Limb (tissue), 2 donors: ENCODE measurements around the gene GPR137C.

ENCODE experiments used
- DNase-seq, 2 donors: peaks; one replicate each; pipeline ENCODE4 v3.0.0-alpha.2; 2016; ENCODE audit errors: extremely low spot score in 2 of 2

GPR137C gene, protein sequence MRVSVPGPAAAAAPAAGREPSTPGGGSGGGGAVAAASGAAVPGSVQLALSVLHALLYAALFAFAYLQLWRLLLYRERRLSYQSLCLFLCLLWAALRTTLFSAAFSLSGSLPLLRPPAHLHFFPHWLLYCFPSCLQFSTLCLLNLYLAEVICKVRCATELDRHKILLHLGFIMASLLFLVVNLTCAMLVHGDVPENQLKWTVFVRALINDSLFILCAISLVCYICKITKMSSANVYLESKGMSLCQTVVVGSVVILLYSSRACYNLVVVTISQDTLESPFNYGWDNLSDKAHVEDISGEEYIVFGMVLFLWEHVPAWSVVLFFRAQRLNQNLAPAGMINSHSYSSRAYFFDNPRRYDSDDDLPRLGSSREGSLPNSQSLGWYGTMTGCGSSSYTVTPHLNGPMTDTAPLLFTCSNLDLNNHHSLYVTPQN

DNA sequence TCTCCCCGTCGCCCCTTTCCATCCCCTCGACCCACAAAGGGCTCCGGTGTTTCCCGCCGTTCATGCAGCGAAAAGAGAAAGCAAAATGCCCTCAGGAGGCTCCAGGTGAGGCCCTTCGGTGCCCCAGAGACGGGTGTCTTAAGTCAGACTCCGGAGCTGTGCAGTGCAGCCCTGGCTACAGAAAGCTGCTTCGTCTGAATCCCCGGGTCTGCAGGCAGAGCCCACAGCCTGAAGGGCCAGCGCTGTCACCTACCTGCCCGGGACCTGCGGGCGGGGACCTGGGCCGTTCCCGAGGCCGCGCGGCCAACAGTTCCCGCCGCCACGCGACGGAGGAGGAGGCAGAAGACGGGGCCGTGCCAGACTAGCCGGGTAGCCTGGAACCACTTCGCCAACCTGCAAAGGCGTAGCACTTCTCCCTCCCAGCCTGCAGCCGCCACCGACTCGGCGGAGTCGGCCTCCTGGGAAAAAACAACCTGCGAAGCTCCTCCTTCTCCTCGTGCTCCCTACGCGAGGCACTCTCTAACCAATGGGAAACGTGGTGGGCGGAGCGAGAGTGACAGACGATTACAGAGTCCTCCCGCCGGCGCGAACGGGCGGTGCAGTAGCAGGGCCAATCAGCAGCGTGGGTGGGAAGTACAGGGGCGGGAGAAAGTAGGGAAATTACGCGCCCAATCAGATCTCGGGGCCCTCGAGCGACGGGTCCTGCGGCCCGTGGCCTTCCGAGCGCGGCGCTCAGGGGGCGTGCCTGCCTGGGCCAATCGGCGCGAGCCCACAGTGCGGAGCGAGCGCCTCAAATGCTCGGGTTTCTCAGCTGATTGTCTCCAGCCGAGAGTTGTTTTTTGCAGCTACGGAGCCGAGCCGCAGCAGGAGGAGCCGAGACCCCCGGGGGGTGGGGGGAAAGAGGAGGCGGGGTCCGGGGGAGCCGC lies at the start of gene GPR137C, which contains the start of gene TXNDC16:
Gene GPR137C (plus strand): TSS at position 774 of the 926 bp plus-strand sequence. CDS start 312 bp downstream, outside the sequence.
Gene TXNDC16 (minus strand): TSS at position 443 of the 926 bp plus-strand sequence. CDS start 8,948 bp downstream, outside the sequence.
- DNase-seq: peak; percentile 98 to 99

DNA sequence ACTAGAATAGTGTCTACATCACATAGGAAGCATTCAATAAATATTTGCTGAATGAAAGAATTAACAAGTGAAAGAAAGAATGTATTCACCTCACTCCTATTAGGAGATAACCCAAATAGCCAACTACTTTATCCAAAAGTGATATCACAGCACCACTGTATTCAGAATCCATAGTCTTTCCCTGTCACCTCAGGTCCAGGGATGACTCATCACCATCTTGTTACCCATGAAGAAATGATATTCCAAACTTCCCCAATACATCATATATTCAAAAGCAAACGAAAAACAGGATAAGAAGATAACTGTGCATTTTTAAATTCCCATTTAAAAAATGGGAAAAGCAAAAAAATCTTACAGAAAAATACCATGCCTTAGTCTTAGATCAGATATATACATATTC lies 39.4 kb upstream of the GPR137C start:
- no peak for DNase-seq

DNA sequence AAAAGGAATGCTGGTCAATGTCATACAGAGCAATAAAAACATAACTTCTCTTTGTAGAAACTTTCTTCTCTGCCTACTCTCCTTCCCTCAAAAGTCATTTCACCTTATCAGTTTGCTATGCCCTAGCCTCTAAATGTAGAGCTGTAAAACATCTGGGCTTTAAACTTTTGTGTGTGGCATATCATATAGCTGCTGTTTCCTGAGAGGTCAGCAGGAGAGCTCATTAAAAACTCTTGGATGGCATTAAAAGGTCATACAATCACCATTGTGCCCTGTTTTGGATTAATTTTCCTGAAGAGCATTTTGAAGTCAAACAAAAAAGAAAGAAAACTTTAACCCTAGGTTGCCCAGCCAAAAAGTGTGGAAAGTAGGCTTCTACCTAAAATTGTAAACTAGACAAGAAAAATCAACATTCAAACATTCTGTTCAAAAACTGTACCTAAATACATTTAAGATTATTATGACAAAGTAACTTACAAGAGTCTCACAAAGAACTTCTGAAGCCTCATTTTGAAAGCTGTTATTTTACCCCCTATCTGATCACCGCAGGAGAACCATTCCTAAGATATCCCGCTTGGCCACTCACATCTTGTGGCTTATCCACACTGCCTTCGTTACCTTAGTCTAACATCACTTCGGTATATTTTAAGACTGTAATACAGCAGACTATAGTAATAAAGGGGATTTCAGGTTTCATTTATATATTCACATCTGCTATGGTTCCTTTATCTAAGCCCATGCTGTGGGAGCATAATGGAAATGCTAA lies 38.4 kb upstream of the GPR137C start:
- no peak for DNase-seq

DNA sequence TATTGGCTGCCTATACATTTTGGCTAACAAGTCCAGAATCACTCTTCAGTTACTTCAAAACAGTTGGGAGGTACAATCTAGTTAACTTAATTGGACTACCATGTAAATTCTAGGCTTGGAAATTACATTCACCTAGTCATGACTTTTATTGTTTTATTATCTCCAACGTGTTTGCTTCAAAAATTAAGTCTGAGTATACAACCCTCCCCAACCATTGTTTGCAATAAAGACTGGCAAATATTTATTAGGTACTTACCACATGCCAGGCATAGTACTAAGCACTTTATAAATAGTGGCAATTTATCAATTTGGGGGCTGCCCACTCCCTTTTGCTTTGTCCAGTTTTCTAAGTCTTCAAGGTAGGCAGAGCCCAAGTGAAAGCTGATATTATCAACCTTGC lies 30.6 kb upstream of the GPR137C start:
- no peak for DNase-seq

- no peak for DNase-seq
These were observed 29.9 kb upstream of the GPR137C start for GRCh38 chr14:52522581-52523345.

DNA sequence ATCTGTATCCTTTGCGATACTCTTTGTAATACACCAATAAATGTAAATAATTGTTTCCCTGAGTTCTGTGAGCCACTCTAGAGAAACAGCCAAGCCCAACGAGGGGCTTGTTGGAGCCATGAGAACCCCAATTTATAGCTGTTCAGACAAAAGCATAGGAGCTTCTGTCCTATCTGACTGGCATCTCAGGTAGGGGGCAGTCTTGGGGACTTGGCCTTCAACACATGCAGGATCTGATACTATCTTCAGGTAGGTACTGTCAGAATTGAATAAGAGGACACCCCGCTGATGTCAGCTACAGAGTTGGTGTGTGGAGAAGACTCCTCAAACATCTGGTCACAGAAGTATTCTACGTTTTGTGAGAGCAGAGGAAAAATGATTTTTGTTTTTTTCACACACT lies 25.6 kb upstream of the GPR137C start:
- DNase-seq: no peak

- no peak for DNase-seq
These were observed 21.2 kb upstream of the GPR137C start for GRCh38 chr14:52531481-52531880.

- DNase-seq: no peak
These were observed 16.4 kb upstream of the GPR137C start for GRCh38 chr14:52536269-52536668.

DNA sequence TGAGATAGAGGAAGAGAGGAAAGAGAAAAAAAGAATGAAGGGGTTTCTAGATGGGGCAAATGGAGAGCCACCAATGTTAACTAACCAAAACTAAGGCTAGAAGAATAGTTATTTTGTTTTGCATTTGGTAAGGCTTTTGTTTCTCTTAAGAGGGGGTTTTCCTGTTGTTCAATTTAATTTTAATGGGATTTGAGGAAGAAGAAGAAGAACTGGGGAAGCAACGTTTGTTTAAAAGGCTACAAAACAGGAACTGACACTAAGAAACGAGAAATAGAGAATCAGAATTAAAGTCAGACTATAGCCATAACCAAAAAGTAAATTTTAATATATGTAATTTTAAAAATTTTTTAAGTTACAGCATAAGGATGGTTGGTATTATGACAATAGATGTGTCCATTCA lies 14.0 kb upstream of the GPR137C start:
- DNase-seq: no peak

- no peak for DNase-seq
These were observed 6.9 kb upstream of the GPR137C start for GRCh38 chr14:52545584-52546317.

DNA sequence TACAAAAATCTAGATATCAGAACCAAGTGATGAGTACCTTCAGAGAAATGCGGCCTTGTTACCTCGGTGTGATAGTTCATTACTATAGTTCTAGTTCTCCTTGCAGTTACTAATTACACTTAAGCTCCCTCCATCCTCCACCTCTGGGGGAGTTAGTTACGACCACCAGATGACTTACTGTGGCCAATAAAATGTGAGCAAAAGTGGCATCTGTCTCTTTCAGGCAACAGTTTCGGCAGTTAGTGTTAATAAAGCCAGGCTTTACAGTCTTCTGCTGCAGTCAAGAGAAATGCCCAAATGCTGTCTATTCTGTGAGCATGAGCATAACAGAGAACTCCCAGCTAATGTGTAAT lies 6.3 kb upstream of the GPR137C start:
- DNase-seq: no peak

DNA sequence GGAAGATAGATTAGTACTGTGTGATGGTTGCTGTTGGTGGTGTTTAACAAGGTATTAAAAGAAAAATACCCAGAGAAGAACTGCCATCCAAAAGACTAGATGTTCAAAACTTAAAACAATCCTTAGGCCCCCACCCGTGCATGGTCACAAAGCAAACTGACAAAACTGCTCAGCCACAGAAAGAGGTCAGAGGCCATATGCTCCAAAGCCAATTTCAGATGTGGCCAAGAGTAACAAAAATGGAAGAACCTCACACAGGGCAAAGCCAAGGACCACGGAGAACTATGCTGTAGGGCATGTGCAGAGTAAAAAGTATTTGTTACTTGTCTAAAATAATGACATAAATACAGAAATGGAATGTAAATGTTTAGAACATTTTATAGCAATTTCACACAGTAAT lies 5.6 kb upstream of the GPR137C start:
- DNase-seq: no peak

DNA sequence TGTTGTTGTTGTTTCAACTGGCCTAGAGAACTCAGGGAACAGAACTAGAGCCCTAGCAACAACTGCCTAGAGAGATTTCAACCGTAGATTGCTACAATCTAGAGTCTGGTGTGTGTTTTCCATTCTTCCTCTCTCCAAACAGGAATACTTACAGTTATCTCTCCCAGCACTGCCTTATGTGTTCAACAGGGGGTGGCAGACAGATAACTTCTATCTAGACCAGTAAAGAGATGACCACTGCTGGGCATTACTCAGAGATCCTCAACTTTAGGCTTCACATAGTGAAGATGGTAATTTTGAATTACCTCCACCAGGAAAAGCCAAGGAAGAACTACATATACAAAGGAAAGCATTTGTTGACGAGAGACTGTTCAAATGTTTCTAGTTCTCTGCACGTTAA lies 5.1 kb upstream of the GPR137C start:
- no peak for DNase-seq

DNA sequence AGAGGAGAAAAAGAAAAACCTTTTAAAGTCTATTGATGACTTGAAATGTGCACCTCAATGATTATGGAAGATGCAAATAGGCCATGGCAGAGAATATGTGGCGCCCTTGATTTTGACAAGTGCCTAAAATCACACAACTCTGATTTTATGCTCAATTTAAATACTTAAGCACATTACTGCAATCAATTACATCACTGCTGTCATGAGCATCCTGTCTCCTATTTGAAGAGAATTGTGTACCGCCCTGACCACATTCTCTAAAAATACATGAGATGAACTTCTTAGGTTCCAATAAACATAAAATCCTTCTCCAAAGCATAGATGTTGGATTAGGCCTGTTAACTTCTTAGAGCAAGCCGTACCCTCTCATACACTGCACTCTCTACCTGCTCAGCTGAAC lies 2.0 kb upstream of the GPR137C start:
- DNase-seq: no peak

- no peak for DNase-seq
These were observed 1.4 kb upstream of the GPR137C start for GRCh38 chr14:52551205-52551604.

GRCh38 chr14:52551696-52552062 lies 957 bp upstream of the GPR137C start:
- peak; percentile 29 to 34 for DNase-seq

DNA sequence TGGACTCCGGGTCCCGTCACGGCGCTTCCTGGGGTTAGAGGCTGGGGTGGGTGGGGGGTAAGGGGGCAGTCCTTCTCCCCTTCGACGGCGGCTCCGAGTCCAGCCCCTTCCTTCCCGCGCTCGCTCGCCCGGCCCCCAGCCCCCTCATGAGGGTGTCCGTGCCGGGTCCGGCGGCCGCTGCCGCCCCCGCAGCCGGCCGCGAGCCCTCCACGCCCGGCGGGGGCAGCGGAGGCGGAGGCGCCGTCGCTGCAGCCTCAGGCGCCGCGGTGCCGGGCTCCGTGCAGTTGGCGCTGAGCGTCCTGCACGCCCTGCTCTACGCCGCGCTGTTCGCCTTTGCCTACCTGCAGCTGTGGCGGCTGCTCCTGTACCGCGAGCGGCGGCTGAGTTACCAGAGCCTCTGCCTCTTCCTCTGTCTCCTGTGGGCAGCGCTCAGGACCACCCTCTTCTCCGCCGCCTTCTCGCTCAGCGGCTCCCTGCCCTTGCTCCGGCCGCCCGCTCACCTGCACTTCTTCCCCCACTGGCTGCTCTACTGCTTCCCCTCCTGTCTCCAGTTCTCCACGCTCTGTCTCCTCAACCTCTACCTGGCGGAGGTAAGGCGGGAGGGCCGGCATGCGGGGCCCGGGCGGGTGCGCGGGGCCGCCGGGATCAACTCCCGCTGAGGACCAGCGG lies 500 bp downstream of the GPR137C start:
- DNase-seq: peak; percentile 5 to 70

GRCh38 chr14:52553671-52554575 lies 1.3 kb downstream of the GPR137C start:
- DNase-seq: peak; percentile 88 to 90

GRCh38 chr14:52558688-52559087 lies 6.1 kb downstream of the GPR137C start:
- DNase-seq: no peak
